Loucy (cell line): ENCODE measurements around the gene ROBO1.

Source experiments
- EZH2phosphoT487 ChIP-seq: fragments of 200-600 bp; IDR thresholded peaks from 2 replicates; pipeline ENCODE4 v1.6.1; 2018; ENCODE audit warnings: antibody characterized with exemption, mild to moderate bottlenecking, moderate library complexity, borderline replicate concordance
- TF ChIP-seq, protein P1 (sequence below): fragments of 200-600 bp; sonication (generic); conservative IDR thresholded peaks from 2 replicates; pipeline ENCODE4 v1.5.1; 2014; ENCODE audit warnings: mild to moderate bottlenecking, antibody characterized with exemption, low read length

- TF ChIP-seq, protein P1, sequence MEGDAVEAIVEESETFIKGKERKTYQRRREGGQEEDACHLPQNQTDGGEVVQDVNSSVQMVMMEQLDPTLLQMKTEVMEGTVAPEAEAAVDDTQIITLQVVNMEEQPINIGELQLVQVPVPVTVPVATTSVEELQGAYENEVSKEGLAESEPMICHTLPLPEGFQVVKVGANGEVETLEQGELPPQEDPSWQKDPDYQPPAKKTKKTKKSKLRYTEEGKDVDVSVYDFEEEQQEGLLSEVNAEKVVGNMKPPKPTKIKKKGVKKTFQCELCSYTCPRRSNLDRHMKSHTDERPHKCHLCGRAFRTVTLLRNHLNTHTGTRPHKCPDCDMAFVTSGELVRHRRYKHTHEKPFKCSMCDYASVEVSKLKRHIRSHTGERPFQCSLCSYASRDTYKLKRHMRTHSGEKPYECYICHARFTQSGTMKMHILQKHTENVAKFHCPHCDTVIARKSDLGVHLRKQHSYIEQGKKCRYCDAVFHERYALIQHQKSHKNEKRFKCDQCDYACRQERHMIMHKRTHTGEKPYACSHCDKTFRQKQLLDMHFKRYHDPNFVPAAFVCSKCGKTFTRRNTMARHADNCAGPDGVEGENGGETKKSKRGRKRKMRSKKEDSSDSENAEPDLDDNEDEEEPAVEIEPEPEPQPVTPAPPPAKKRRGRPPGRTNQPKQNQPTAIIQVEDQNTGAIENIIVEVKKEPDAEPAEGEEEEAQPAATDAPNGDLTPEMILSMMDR, result no peak
- no peak for TF ChIP-seq EZH2phosphoT487
Observed at GRCh38 chr3:78634316-78634715, 1133.5 kb downstream of the ROBO1 start.
